Measurements from ENCODE around the gene TGFBR3. TPM values are rescaled to one million over a fixed set of nuclear protein-coding genes. Genes with fewer than 3 reads are reported as not detected.

Gene TGFBR3
- total and polyA plus RNA-seq, 2 of the 8 experiments (the other 6 are each of a cell fraction or from before 2014, with no cell fraction given) = 2.0 to 6.1 TPM

DNA sequence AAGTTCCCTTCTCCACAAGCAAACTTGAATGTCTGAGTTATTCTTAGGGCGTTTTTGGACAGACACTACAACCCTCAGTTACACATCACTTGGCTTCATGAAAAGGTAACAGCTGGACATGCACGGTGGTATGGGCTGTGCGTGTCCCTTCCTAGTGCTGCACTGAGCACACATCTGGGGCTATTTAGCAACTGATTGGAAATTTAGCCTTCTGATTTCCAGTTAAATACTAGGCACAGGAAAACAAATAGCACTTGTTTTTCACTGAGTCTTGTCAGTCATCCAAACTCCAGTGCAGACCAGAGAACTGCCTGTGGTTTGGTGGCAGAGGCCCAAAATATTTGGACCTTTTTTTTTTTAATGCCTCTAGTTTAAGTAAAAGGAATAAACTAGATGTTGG lies 134.7 kb downstream of the TGFBR3 start:
- Histone ChIP-seq H4K20me1 (replicated peaks in 1 of 2; ENCODE audit: control insufficient read depth in 1 of 2, insufficient read depth in 2 of 2, low read length in 2 of 2) (no peaks in the 10 kb centered on the region), H4K91ac (replicated peaks; ENCODE audit: insufficient read length, low read length) (no peak overlapping the region), H4K8ac (ENCODE audit: extremely low read depth, insufficient read depth, low read length) (no peak overlapping the region), H3K79me1 (ENCODE audit: low read depth, low read length) (no peaks in the 10 kb centered on the region), H3K4me1 (replicated peaks in 1 of 4; ENCODE audit: control insufficient read depth in 3 of 4, insufficient read depth in 4 of 4, low read length in 3 of 4) (peaks cover 0 to 5% (median 2%) of the 10 kb centered on the region in 4 experiments; a peak in 1 of 7 replicates), H2BK12ac (ENCODE audit: low read depth, low read length) (no peak overlapping the region), H2AK5ac (ENCODE audit: low read depth, low read length) (no peak overlapping the region), H3K23me2 (ENCODE audit: low read depth, low read length) (no peaks in the 10 kb centered on the region), H3K56ac (replicated peaks; ENCODE audit: insufficient read length, low read depth, low read length) (no peak overlapping the region), H3K23ac (ENCODE audit: insufficient read length) (no peak overlapping the region), H4K5ac (ENCODE audit: insufficient read length, low read depth, low read length) (no peak overlapping the region), H2BK120ac (replicated peaks; ENCODE audit: low read depth, low read length) (no peak overlapping the region), H3K9me3 (ENCODE audit: insufficient read depth in 2 of 2, low read depth in 1 of 2, low read length in 1 of 2) (peaks cover 8 to 10% of the 10 kb centered on the region in 2 experiments; a peak in 2 of 4 replicates), H3K79me2 (ENCODE audit: control insufficient read depth in 1 of 2, insufficient read depth in 2 of 2, low read length in 2 of 2) (no peaks in the 10 kb centered on the region), H3K4ac (replicated peaks; ENCODE audit: insufficient read length, low read depth, low read length) (no peak overlapping the region), H3K18ac (ENCODE audit: extremely low read depth, low read length) (no peak overlapping the region), H2BK20ac (ENCODE audit: low read length) (no peak overlapping the region), H2BK15ac (ENCODE audit: low read length) (no peak overlapping the region), H3K4me3 (ENCODE audit: extremely low read depth in 1 of 4, insufficient read depth in 2 of 4, low read depth in 3 of 4, low read length in 4 of 4) (no peak overlapping the region), H3K36me3 (ENCODE audit: control insufficient read depth in 2 of 4, insufficient read depth in 4 of 4, low read length in 3 of 4) (no peaks in the 10 kb centered on the region; a peak in 1 of 8 replicates), H3K4me2 (ENCODE audit: insufficient read depth in 1 of 2, low read depth in 2 of 2, low read length in 2 of 2) (no peak overlapping the region), H2BK5ac (ENCODE audit: low read depth, low read length) (no peak overlapping the region), H3K9ac (replicated peaks in 1 of 4; ENCODE audit: extremely low read depth in 1 of 4, low read depth in 3 of 4, low read length in 3 of 4) (no peak overlapping the region), H2AFZ (ENCODE audit: low read length) (no peak overlapping the region), H3K27ac (ENCODE audit: low read depth, low read length) (no peak overlapping the region), H3K27me3 (replicated peaks in 1 of 4; ENCODE audit: control insufficient read depth in 3 of 4, extremely low read depth in 1 of 4, insufficient read depth in 3 of 4, low read length in 3 of 4) (no peaks in the 10 kb centered on the region), H3K14ac (ENCODE audit: insufficient read length) (no peak overlapping the region)
- ChIA-PET CTCF (ENCODE audit: partially characterized antibody) (interaction anchor here (0.8 to 1.7 kb wide), 2 partner anchors 12 to 13 kb away, joined by 3 to 6 read pairs; no protein-coding TSS in a partner anchor), POLR2A (ENCODE audit: partially characterized antibody) (no interaction called here)
- 80% methylated on average over 3 of the region's 3 CpGs; no CpG with 5 or more reads in 1 of the 2 experiments for WGBS, 2 experiments (ENCODE audit: extremely low coverage in 1 of 2, insufficient coverage in 1 of 2, insufficient read length in 1 of 2, insufficient replicate concordance in 2 of 2, low coverage in 1 of 2, low lambda C conversion rate in 2 of 2, missing lambda C conversion rate in 1 of 2)
- FAIRE-seq = no peak
- DNase-seq (ENCODE audit: low read depth in 1 of 2, low spot score in 2 of 2) = no peak
- no peak for TF ChIP-seq YY1 (IDR thresholded peaks at IDR 0.05; ENCODE audit: low read depth, low read length)
- TF ChIP-seq CBX8 (IDR thresholded peaks at IDR 0.05; ENCODE audit: borderline replicate concordance, low read depth, low read length) = no peak
- no peak for TF ChIP-seq CHD2 (IDR thresholded peaks at IDR 0.05; ENCODE audit: low read length)
- no peak for TF ChIP-seq JUN (IDR thresholded peaks at IDR 0.05; ENCODE audit: low read depth, low read length)
- no peak for TF ChIP-seq RBBP5 (IDR thresholded peaks at IDR 0.05; ENCODE audit: borderline replicate concordance, low read depth, low read length)
- TF ChIP-seq PHF8 (conservative IDR thresholded peaks at IDR 0.05; ENCODE audit: low read depth, low read length) = no peak
- TF ChIP-seq TCF12 (IDR thresholded peaks at IDR 0.05; ENCODE audit: low read depth, low read length) = no peak
- TF ChIP-seq EGR1 (IDR thresholded peaks at IDR 0.05; ENCODE audit: borderline replicate concordance, low read depth, low read length) = no peak
- no peak for TF ChIP-seq RXRA (IDR thresholded peaks at IDR 0.05; ENCODE audit: insufficient read depth, low read depth, low read length)
- no peak for TF ChIP-seq BCL11A (IDR thresholded peaks at IDR 0.05; ENCODE audit: low read depth in 2 of 2, low read length in 2 of 2)

All from H1 (cell line).